GM12892 (cell line): ENCODE measurements around the gene TEAD1.

Experiments used
- POLR2A ChIP-seq: IDR thresholded peaks from 2 replicates; pipeline ENCODE4 v1.6.1; 2011; ENCODE audit warnings: low read depth, low read length, control low read depth
- POLR2AphosphoS5 ChIP-seq: IDR thresholded peaks from 2 replicates; pipeline ENCODE4 v1.6.1; 2011; ENCODE audit warnings: low read depth, low read length, control low read depth
- TAF1 ChIP-seq: IDR thresholded peaks from 2 replicates; pipeline ENCODE4 v1.6.1; 2011; ENCODE audit warnings: low read depth, mild to moderate bottlenecking, control low read depth, low read length, borderline replicate concordance

DNA sequence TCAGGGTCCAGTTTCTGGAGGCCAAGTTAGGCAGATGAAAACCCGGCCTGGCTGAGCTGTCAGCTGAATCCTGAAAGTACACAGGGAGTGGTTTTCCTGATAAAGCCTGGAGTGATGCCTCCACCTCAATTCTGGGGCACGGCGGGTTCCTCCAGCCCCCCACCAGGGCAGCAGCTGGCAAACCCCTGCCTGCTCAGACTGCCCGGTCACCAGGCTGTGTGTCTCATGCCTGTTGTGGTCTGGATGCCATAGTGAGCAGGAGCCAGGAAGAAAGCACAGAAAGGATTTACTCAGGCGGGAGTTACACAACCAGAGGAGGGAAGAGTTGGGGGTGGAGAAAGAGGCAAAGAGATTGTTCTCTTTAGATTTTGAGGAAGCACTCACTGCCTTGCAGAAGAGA is 215.0 kb downstream of the TEAD1 start:
- TF ChIP-seq POLR2A (no peak), POLR2AphosphoS5 (no peak), TAF1 (no peak)
